Measurements from ENCODE around the gene MYO6.
"Not testable (repeated sequence)": the region's sequence is repeated elsewhere in the genome, so short reads cannot be mapped to it uniquely, and the experiment has no call there.

MYO6 gene

GRCh38 chr6:75748743-75749538 is at the start of gene MYO6:
Gene MYO6, plus strand, starts transcription at chr6:75749239. Its CDS starts 68,309 bp downstream, at chr6:75817548.
- Histone ChIP-seq H3K27me3 (ENCODE audit: insufficient read depth, low read length, poor library complexity) (no peaks in the 10 kb centered on the region), H3K27ac (ENCODE audit: low read length) (no peak within 1 kb of the TSS), H4K20me1 (ENCODE audit: insufficient read depth, low read length) (no peaks in the 10 kb centered on the region), H2AFZ (ENCODE audit: low read depth, low read length) (no peak within 1 kb of the TSS), H3K4me2 (ENCODE audit: insufficient read depth, low read length) (no peak within 1 kb of the TSS), H3K9me3 (ENCODE audit: insufficient read depth, low read length, severe bottlenecking) (no peaks in the 10 kb centered on the region), H3K79me2 (ENCODE audit: insufficient read depth, low read length) (no peaks in the 10 kb centered on the region), H3K9ac (ENCODE audit: low read depth, low read length) (no peak within 1 kb of the TSS), H3K36me3 (ENCODE audit: insufficient read depth, low read length) (no peaks in the 10 kb centered on the region), H3K4me1 (ENCODE audit: insufficient read depth, low read length) (no peaks in the 10 kb centered on the region), H3K4me3 (ENCODE audit: low read depth in 1 of 2, low read length in 2 of 2) (no peak within 1 kb of the TSS)
- ATAC-seq (ENCODE audit: insufficient read depth, low read depth) (no peak), DNase-seq (no peak)
- TF ChIP-seq CTCF (IDR thresholded peaks at IDR 0.05; ENCODE audit: borderline replicate concordance, extremely low read depth, low read length, poor library complexity, severe bottlenecking), result no peak
- TF ChIP-seq EZH2 (IDR thresholded peaks at IDR 0.05; ENCODE audit: borderline replicate concordance, low read depth, low read length, severe bottlenecking), result no peak

GRCh38 chr6:75708334-75708733 is 40.7 kb upstream of the MYO6 start:
- H3K4me3 ChIP-seq (ENCODE audit: low read depth in 1 of 2, low read length in 2 of 2); H3K4me2 ChIP-seq (ENCODE audit: insufficient read depth, low read length); H3K79me2 ChIP-seq (ENCODE audit: insufficient read depth, low read length); H3K9me3 ChIP-seq (ENCODE audit: insufficient read depth, low read length, severe bottlenecking); H3K27me3 ChIP-seq (ENCODE audit: insufficient read depth, low read length, poor library complexity); H3K4me1 ChIP-seq (ENCODE audit: insufficient read depth, low read length); H3K27ac ChIP-seq (ENCODE audit: low read length); DNase-seq; H4K20me1 ChIP-seq (ENCODE audit: insufficient read depth, low read length); ATAC-seq (ENCODE audit: insufficient read depth, low read depth); H2AFZ ChIP-seq (ENCODE audit: low read depth, low read length); H3K9ac ChIP-seq (ENCODE audit: low read depth, low read length): not testable (repeated sequence)
- peaks cover 67% of the 10 kb centered on the region for H3K36me3 ChIP-seq (ENCODE audit: insufficient read depth, low read length)

- Histone ChIP-seq H3K4me3 (ENCODE audit: low read depth in 1 of 2, low read length in 2 of 2) (no peak overlapping the region), H3K79me2 (ENCODE audit: insufficient read depth, low read length) (no peaks in the 10 kb centered on the region), H3K9me3 (ENCODE audit: insufficient read depth, low read length, severe bottlenecking) (no peaks in the 10 kb centered on the region), H3K36me3 (ENCODE audit: insufficient read depth, low read length) (peaks cover 81% of the 10 kb centered on the region), H4K20me1 (ENCODE audit: insufficient read depth, low read length) (no peaks in the 10 kb centered on the region), H3K27ac (ENCODE audit: low read length) (no peak overlapping the region), H3K4me2 (ENCODE audit: insufficient read depth, low read length) (no peak overlapping the region), H3K27me3 (ENCODE audit: insufficient read depth, low read length, poor library complexity) (no peaks in the 10 kb centered on the region), H3K4me1 (ENCODE audit: insufficient read depth, low read length) (no peaks in the 10 kb centered on the region), H3K9ac (ENCODE audit: low read depth, low read length) (no peak overlapping the region), H2AFZ (ENCODE audit: low read depth, low read length) (no peak overlapping the region)
- ATAC-seq (ENCODE audit: insufficient read depth, low read depth) (no peak), DNase-seq (no peak)
- TF ChIP-seq EZH2 (IDR thresholded peaks at IDR 0.05; ENCODE audit: borderline replicate concordance, low read depth, low read length, severe bottlenecking) (no peak), CTCF (IDR thresholded peaks at IDR 0.05; ENCODE audit: borderline replicate concordance, extremely low read depth, low read length, poor library complexity, severe bottlenecking) (no peak)
These were observed 37.9 kb upstream of the MYO6 start for GRCh38 chr6:75711173-75711572.

GRCh38 chr6:75719133-75719532 is 29.9 kb upstream of the MYO6 start:
- peaks cover 21% of the 10 kb centered on the region for H3K36me3 ChIP-seq (ENCODE audit: insufficient read depth, low read length)
- H3K4me1 ChIP-seq (ENCODE audit: insufficient read depth, low read length), result no peaks in the 10 kb centered on the region
- TF ChIP-seq EZH2 (IDR thresholded peaks at IDR 0.05; ENCODE audit: borderline replicate concordance, low read depth, low read length, severe bottlenecking) (no peak), CTCF (IDR thresholded peaks at IDR 0.05; ENCODE audit: borderline replicate concordance, extremely low read depth, low read length, poor library complexity, severe bottlenecking) (no peak)
- H3K27ac ChIP-seq (ENCODE audit: low read length), result no peak overlapping the region
- H3K79me2 ChIP-seq (ENCODE audit: insufficient read depth, low read length), result no peaks in the 10 kb centered on the region
- H3K4me2 ChIP-seq (ENCODE audit: insufficient read depth, low read length), result no peak overlapping the region
- ATAC-seq (ENCODE audit: insufficient read depth, low read depth) (no peak), DNase-seq (no peak)
- no peaks in the 10 kb centered on the region for H3K27me3 ChIP-seq (ENCODE audit: insufficient read depth, low read length, poor library complexity)
- no peak overlapping the region for H3K4me3 ChIP-seq (ENCODE audit: low read depth in 1 of 2, low read length in 2 of 2)
- H2AFZ ChIP-seq (ENCODE audit: low read depth, low read length), result no peak overlapping the region
- H3K9ac ChIP-seq (ENCODE audit: low read depth, low read length), result no peak overlapping the region
- no peaks in the 10 kb centered on the region; the same call in 1 of the 2 replicates for H4K20me1 ChIP-seq (ENCODE audit: insufficient read depth, low read length)
- no peaks in the 10 kb centered on the region for H3K9me3 ChIP-seq (ENCODE audit: insufficient read depth, low read length, severe bottlenecking)
